Stimulated activated CD8-positive, alpha-beta memory T cell treated with anti-CD3 and anti-CD28 coated beads, Interleukin-12 subunit alpha, Interleukin-12 subunit beta, amount 100 ng/mL, for 4 hours (primary cell): ENCODE measurements around the gene ABI3BP.

Experiments used
- DNase-seq: peaks from one replicate; pipeline ENCODE4 v3.0.0-alpha.2; 2020; ENCODE audit warnings: low read depth

ABI3BP gene

GRCh38 chr3:100834332-100834731, 158.9 kb downstream of the ABI3BP start:
- no peak for DNase-seq

DNA sequence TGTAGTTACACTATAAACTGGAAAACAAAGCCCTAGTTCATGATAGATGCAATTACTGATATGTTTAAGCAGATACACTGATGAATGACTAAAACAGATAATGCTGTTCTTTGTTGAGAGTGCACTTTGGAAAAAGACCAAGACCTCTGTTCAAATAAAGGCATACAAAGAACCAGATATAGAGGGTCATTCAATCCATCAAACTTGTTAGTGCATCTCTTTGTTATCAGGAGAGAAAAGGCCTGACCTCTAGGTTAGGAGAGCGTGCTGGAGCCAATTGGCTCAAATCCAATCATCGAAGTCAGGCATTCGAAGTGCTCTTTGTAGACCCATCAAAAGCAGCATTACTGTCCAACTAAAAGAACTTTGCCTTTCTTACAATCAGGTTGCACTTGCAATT, 159.7 kb downstream of the ABI3BP start:
- no peak for DNase-seq

DNA sequence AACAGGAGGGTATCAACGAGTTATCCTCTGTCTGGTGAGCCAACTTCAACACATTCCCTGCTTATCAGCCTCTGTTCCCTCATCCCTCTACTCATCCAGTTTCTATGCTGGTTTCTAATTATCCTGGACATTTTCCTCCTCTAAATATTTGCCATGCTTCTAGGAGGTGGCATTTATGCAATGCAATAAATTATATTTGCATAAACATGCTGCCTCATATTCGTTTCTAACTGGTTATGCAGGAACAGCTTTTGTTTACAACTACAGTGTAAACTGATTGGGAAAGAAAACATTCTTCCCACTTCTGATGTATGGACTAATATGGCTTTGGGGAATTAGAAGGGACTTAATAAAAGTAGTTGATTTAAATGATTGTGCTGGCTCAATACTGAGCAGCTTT, 161.6 kb downstream of the ABI3BP start:
- DNase-seq, result no peak

GRCh38 chr3:100830931-100831330, 162.3 kb downstream of the ABI3BP start:
- DNase-seq, result no peak

DNA sequence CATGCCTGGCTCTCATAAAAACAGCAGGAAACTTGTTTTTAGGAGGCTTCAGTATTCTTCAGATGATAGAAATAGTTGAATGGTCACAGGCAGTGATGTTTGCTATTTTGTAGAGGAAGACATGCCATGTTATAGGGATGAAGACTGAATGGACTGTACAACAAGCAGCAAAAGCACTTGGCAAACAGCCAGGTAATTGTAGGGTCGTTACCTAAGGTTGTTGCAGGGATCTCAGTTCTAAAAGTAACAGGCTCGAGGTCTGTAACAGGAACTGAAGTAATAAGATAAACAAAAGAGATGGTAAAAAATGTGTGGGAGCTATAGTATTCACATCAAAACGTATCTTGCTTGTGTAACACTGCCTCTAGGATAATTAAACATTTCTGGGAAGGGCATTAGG, 167.6 kb downstream of the ABI3BP start:
- no peak for DNase-seq

- DNase-seq, result no peak
These were observed 177.6 kb downstream of the ABI3BP start for GRCh38 chr3:100815583-100815982.

- DNase-seq, result no peak
These were observed 179.4 kb downstream of the ABI3BP start for GRCh38 chr3:100813828-100814227.

GRCh38 chr3:100811779-100812507, 181.3 kb downstream of the ABI3BP start:
- DNase-seq, result no peak

DNA sequence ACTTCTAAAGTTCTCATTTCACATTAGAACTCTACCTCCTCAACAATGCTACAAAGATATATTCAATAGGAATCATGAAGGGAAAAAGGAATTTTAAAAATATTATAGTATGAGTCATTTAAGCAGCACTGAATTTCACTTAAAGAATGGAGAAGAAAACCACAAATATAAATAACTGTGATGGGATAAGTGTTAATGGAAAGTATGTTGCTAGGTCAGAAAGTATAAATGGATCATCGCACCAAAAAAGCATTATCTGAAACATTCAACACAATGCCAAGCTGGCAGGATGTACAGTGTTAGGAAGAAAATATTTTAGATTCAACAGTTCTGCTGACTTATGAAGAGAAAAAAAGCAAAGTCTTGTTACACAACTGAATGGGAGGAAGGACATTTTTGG, 182.6 kb downstream of the ABI3BP start:
- no peak for DNase-seq

DNA sequence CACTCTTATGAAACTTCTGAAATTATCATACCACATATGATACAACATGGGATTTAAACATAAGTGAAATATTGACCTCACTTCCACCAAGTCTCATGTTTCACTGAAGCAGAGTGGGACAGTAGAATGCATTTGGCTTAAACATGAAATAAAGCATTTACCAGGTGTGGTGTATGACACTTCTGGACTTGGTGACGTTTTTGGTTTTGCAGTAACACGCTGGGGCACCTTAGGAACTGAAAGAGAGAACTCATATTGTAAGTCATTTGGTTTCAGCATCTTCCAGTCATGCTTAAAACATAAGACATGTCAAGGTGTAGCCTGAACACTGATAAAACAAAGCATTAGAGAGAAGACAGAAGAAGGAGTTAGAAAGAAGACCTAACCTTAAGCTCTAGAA, 188.6 kb downstream of the ABI3BP start:
- DNase-seq, result no peak

GRCh38 chr3:100803711-100804110, 189.5 kb downstream of the ABI3BP start:
- DNase-seq, result no peak

GRCh38 chr3:100802126-100802525, 191.1 kb downstream of the ABI3BP start:
- no peak for DNase-seq

DNA sequence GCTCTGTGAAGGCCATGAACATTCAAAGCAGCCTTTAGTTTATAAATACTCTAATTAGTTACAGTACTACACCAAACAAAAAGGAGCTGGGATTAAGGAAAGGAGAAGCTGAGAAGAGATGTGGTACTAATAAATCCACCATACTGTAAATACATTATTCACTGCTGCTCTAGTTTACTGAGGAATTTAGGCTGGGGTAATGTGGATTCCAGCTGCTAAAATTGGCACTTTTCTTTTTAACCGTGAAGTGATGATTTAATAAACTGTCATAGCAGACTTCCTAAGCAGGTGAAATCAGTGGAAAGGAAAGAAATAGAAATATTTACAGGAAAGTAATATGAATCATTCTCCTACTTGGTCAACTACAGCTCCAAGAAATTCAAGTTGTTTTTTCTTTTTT, 195.2 kb downstream of the ABI3BP start:
- DNase-seq, result no peak

DNA sequence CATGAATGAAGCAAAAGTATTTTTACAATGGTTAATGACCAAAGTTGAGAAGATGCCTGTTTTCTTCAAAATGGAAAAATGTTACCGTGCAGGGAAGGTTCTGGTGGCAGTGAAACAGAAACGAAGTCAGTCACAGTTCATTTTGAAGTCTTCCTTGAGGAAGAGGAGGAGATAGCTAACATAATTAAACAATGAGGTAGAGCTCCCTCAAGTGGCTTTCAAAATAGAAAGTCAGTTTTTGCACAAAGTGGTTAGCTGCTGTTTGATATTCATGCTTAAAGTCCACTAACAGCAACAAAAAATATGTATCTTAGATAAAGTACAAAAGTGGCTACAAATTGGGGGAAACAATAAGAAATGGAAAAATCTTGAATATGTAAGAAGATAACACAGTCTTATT, 196.7 kb downstream of the ABI3BP start:
- DNase-seq, result no peak

DNA sequence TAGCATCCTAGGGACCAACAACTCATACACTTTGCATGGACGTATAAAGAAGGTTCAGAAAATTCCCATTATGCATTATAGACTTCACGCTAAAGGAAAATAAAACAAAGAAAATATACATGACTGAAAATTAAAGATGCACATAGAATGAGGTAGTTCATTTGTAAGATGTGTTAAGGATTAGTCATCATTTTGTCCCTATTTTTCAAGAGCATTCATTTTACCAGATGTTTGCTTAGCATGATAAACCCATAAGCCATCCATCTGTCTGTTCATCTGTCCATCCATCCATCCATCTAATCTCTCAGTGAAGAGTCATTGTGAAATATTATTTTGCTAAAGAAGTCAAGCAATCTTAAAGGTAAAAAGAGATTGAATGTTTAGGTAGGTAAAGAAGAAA, 203.6 kb downstream of the ABI3BP start:
- DNase-seq, result no peak

DNA sequence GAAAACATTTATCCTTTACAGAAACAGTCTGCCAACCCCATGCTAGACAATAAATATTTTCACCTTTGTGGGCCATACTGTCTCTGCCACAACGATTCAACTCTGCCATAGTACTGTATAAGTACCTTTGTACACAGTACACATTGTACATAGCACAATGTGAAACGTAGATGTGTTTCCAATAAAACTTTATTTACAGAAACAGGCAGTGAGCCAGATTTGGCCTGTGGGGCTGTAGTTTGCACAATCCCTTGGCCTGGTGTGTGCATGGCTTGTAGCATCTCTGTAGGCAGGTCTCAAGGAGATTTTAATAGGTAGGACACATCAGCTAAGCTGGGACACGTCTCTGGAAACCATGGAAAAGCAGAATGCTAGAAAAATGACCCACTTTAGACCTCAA, 209.6 kb downstream of the ABI3BP start:
- no peak for DNase-seq

- DNase-seq, result no peak
These were observed 210.3 kb downstream of the ABI3BP start for GRCh38 chr3:100782906-100783305.

GRCh38 chr3:100782348-100782747, 210.9 kb downstream of the ABI3BP start:
- DNase-seq, result no peak

GRCh38 chr3:100781301-100781700, 211.9 kb downstream of the ABI3BP start:
- DNase-seq, result no peak

- DNase-seq, result no peak
These were observed 213.1 kb downstream of the ABI3BP start for GRCh38 chr3:100780071-100780622.

DNA sequence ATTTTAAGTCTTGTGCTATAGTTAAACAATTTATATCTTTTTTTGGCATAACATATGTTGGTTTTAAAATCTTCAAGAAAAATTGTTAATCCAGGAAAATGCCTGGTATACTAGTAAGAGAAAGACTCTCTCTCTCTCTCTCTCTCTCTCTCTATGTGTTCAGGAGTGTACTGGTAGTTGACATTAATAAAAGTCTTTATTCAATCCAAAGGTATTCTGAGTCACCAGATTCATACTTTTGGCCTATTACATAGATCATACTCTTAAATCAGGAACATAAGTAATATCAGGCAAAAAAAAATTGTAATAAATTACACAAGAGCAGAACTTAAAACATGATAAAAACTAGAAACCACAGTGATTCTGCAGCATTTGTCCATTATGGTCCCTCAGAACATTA, 213.7 kb downstream of the ABI3BP start:
- no peak for DNase-seq

- DNase-seq, result no peak
These were observed 215.9 kb downstream of the ABI3BP start for GRCh38 chr3:100777271-100777670.

GRCh38 chr3:100776746-100777145, 216.5 kb downstream of the ABI3BP start:
- no peak for DNase-seq

DNA sequence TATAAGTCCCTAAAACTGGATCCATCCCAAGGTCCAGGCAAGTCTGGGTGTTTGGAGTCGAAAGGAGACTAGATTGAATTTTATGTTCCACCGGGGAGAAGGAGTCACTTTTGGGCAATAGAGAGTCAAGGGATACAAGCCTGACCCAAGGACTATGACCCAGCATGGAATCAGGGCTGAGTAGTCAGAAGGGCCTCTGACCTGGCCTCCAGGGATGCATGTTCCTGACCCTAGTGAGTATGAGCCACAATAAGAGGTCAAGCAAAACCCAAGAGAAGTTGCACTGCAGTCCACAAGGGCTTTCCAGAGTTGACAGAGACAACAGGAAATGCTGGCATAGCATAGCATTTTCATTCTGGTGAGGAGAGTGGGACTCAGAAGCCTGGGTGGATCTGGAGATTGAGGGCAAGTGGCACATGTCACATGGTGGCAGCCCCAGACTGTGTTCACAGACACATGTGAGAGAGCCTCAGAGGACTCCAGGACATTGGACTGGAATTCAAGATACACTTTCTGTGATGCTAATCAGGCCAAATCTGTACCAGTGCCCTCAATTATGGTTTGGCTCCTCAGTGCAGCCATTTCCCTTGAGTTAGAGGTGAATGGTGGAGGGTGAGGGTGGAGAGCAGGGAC, 217.0 kb downstream of the ABI3BP start:
- no peak for DNase-seq
